Limb (tissue), 2 donors: Measurements from ENCODE around the gene MITF.
A peak's percentile ranks its signal among the peaks of the same experiment; 100 is the strongest.

ENCODE experiments used
- DNase-seq, 2 donors: peaks; one replicate each; pipeline ENCODE4 v3.0.0-alpha.2; 2016; ENCODE audit errors: extremely low spot score in 2 of 2

The MITF gene, protein sequence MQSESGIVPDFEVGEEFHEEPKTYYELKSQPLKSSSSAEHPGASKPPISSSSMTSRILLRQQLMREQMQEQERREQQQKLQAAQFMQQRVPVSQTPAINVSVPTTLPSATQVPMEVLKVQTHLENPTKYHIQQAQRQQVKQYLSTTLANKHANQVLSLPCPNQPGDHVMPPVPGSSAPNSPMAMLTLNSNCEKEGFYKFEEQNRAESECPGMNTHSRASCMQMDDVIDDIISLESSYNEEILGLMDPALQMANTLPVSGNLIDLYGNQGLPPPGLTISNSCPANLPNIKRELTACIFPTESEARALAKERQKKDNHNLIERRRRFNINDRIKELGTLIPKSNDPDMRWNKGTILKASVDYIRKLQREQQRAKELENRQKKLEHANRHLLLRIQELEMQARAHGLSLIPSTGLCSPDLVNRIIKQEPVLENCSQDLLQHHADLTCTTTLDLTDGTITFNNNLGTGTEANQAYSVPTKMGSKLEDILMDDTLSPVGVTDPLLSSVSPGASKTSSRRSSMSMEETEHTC

DNA sequence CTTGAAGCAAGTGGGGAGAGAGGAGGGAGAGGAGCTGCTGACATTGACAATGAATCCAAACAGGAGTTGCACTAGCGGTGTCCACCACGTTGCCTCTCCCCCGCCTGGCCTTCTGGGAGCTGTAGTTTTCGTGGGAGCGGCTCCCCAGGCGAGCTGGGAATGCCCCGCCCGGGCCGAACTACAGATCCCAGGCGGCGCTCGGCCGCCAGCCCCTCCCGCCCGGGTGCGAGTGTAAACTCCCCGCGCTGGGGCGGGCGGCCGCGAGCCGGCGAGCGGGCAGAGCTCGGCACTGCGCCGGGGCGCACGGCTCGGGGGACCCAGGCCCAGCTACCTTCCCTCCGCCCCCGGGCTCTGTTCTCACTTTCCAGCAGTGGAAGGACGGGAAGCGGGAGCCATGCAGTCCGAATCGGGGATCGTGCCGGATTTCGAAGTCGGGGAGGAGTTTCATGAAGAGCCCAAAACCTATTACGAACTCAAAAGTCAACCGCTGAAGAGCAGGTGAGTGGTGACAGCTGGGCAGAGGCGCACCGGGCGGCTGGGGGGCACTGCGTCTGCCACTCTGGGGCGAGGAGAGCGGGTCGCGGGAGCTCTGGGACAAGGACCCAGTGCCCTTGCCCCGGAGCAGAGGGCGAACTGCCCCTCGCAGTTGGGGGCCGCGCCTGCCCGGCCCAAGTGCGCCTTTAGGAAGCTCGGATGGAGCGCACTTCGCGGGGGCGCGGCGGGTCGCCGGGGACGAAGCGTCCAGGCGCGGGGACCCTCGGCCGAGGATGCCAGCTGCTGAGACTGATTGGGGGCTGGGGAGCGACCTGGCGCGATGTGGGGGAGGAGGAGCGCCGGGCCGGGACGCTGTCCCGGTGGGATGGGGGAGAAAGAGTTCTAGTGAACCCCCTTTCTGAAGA, at the start of gene MITF:
Gene MITF, plus strand, starts transcription at position 261 of the 899 bp plus-strand sequence. Its CDS starts 134 bp downstream, at position 395.
- peak; percentile 93 to 94 for DNase-seq

DNA sequence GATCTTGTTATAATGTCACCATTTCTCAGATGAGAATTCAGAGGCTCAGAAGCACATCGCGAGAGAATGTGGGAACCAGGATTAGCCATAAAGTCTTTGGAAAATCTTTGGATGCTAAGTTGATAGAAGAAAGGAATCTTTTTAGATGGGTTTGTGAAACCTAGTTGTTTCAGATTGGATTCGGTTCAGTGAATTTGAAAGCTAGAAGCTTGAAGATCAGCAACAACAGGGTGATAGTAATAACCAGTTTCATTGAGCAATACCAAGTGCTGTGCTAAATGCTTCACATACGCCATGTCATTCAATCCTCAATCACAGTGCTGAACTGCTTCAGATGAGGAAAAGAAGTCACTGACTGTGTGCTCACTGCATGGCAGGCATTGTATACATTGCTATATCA, 47.4 kb upstream of the MITF start:
- DNase-seq, result no peak

DNA sequence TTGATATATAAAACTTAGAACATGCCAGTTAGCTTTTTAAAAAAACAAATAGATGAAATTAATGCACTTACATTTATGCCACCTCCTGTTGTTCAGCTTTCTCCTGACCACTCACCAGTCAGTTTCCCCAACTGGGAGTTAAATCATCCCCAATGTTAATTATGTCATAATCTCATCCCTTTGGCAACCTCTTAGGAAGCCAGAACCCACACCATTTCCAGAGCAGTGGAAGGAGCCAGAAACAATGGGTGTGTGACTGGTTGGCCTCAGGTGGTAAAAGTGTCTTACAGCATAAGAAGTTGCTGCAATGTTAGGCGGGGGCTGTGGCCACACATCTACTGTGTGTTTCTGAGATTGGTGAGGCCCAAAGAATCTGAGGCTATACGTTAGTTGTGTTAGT, 46.5 kb upstream of the MITF start:
- DNase-seq, result no peak

DNA sequence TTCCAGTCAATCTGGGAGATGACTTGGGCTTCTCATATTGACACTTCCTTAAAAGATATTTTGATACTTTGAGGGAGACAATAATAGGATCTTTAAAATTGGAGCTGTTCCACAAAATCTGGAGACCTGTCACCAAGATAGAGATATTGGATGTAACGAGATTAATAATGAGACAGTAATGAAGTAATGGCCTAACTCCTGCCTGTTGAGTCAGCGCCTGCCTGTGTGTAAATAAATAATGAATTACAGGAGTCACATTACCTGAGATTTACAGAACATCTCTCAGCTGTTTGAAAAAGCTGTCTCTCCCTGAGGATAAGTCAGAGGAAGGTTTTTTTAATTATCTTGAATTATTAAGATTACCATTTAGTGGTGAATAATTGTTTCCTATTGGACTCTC, 43.8 kb upstream of the MITF start:
- no peak for DNase-seq

DNA sequence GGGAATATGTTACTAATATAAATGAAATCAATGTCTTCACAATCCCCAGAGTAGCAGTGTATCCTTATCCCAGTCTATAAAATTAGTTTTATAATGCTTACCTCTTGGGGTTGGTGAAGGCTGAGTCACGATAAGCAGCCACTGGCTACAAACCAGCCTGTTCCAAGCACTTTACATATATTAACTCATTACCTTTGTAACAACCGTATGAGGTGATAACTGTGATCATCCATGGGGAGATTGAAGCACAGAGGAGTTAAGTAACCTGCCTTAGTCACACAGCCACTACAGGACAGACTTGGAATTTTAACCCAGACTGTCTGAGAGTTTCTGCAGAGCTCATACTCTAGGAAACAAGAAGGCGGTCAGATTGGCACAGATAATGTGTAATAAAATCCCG, 43.3 kb upstream of the MITF start:
- DNase-seq, result no peak

DNA sequence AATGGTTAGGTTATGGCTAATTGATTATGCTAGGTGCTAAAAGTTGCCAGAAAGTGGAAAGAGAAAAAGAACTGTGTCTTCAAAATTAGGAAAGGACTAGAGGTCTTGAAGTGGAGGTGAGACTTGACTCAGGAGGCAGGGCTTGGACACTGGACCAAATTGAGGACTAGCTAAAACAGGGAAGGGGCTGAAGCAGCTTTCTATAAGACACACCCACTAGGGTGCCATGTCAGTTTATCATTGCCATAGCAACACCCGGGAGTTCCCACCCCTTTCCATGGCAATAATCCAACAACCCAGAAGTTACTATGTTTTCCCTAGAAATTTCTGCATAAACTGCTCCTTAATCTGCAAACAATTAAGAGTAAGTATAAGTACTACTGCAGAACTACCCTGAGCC, 42.9 kb upstream of the MITF start:
- DNase-seq, result no peak

DNA sequence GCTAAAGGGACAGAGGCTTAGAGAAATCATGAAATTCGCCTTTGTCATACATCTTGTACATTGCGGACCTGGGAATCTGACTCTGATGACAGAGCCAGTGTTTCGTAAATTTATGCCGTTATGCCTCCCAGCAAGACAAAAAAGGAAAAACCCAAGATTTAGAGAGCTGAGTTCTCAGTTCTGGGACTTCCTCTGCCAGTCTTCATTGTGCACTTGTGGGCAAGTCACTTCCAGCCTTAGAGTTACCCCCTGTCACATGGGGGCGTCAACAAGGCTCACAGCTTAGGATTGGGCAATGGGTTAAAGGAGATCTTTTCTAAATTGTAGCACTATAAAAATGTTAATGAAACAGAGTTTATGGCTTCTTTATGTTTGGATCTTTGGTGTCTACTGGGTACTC, 41.9 kb upstream of the MITF start:
- DNase-seq, result no peak

DNA sequence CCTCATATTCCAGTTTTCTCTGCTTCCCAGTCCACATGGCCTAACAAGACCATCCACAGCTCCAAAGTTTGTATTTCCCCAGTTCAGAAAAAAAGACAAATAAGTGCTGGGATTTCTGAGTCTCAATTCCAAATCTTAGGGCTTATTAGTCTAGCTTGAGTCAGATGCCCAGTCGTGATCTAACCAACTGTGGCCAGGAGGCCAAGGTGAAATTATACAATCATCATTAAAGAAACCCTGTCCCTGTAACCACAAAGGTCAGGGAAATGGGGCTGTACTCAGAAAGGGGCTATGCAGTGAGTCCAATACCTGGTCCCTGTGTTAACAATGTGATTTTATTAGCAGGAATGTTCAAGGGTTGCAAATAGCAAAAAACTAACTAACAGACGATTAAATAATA, 40.5 kb upstream of the MITF start:
- no peak for DNase-seq

DNA sequence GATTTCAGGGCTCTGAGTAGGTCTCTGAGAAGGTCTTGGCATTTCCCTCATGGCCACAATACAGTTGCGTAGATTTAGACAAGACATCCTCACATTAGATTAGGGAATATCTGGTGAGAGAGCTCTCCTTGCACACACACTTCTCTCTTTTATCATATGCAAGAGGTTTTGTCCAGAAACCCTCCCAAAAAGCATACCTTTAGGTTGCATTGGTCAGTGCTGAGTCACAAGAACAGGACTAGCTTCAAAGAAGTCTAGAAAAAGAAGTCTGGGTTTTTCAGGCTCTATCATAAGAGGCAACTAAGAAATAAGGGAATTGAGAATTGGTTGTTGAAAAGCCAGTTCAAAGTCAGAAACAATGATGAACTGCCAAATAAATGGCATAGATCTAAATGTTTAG, 40.1 kb upstream of the MITF start:
- no peak for DNase-seq

DNA sequence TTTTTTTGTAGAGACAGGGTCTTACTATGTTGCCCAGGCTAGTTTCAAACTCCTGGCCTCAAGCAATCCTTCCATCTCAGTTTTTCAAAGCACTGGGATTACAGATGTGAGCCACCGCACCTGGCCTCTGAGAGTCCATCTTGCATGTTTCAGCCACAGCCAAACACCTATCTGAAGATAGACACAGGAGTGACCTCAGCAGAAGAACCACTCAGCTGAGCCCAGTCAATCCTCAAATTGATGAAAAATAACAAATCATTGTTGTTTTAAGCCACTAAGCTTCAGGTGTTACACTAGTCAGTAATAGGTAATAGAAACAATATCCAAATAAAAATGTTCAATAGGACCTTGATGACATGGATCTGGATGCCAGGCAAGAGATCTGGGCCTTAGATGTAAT, 38.3 kb upstream of the MITF start:
- DNase-seq, result no peak

DNA sequence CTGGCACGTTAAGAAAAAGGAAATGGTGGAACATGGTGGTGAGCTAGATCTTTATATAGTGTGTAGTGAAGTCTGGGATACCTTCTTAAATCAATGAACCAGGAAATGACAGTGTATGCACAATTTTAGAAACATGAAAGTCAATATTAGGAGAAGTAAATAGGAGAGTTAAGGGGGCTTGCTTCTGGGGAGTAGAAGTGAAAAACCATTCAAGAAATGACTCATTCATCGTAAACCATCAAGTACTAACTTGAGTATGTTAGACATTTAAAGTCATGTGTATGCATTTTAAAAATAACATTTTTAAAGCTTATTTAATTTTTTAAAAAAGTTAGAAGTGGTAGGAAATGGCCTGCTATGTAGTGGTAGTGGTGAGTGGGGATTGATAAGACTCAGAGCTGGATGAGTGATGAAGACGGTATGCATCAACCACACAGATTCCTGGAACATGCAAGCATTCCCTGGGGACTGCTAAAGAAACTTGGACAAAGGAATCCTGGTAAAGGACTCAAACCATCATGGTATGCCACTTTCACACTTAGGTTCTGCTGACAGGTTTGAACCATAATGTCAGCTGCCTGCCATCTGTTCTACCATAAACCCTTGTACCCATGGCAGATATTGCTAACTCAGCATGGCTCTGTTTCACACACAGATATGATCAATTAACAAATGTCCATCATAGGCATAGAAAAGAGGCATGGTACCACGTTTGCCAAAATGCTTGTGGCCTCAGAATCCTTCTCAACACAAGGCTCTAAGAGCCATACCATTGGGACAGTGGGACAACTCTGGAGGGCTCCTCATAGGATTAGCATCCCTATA, 28.9 kb upstream of the MITF start:
- DNase-seq, result no peak

DNA sequence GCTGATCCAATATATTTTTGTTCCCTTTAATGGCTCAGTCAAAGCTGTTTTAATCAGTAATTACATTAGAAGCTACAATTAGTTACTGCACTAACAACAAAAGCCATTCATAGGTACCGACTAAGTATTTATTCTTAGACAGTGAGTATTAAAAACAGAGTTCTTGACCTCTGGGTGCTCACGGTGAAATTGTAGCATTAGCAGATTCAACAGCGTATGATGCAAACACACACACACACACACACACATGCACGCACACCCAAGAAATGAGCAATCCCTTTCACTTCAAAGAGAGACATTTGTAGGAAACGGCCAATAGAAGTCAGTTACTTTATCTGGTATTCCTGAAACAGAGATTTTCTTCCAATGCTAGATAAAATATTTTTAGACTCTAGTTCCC, 27.0 kb upstream of the MITF start:
- no peak for DNase-seq

DNA sequence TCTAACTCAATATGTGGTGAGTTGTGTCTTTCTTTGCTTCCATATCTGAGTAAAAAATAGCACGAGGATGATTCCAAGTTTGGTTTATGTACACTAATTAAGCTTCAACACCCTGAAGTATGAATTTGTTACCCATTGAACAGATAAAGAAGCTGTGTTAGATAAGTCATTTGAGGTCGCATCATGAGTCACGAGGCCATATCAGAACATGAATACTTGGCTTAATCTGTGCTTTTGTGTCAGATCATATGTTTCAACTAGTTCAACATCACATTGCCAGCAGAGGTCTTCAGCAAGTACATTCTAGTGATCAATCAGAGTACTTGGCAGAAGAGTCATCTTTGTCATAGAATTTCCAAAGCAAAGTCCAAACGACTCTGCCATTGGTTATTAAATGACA, 26.3 kb upstream of the MITF start:
- no peak for DNase-seq

DNA sequence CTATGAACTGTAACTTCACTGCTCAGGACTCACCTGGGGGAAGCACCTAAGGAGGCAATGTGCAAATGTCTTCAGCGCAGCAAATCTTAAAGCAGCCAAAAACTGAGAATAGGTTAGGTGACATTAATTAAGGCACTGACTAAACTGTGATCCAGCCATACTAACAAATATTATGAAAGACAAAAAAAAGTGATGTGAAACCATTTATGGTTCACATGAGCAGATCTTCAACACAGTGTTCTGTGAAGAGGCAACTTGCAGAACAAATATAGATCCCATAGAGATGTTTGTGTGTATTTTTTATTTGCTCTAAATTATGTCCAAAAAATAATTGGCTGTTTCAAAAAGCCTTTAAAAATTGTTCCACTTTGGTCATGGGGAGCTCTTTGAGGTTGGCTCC, 24.1 kb upstream of the MITF start:
- DNase-seq, result no peak

DNA sequence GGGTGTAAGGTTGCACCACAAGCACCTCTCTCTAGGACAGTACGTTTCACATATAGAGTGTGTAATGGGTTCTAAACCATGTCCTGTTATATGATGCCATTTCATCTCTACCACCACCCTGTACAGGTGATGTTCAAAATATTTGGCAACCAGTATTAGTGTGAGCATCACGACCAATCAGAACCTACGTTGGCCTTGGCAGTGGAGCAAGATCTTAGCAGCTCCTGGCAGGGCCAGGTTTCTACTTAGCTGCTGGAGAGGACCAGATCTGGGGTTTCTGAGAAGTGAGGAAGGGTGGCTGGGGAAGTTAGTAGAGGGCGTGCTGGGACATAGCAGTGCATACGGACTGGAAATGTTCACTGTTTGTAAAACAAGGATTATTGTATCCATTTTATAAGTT, 23.1 kb upstream of the MITF start:
- DNase-seq, result no peak

DNA sequence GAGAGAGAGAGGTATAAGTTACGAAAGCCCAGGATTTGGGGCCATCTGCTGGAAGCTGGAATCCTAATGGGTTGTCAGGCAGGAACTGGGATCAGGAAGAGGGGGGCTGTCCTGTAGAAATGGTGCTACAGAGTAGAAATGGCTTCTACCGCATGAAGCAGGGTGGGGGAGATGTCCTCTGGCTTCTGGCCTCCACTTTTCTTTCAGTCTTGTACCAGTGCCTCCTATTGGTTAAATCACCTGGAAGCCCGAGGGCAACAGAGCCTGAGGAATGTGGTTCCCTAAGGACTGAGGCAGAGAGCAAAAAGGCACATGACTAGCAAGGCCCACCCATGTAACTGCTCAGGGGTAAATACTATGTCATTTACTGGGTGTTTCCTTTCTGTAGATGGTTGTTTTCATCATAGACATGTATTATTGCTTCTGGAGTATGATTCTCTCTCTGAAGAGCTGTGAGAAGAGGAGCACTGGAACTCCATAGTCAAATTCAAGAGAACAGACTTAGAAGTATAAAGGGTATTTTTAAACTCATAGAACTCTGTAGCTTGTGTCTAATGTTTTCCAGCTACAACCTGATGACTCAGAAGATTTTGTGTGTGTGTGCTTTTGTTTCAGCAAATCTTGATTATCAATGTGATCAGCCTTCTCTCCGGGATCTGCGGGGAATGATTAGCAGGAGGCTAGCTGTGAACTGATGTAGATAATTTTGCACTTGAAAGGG, 20.2 kb upstream of the MITF start:
- DNase-seq, result no peak

DNA sequence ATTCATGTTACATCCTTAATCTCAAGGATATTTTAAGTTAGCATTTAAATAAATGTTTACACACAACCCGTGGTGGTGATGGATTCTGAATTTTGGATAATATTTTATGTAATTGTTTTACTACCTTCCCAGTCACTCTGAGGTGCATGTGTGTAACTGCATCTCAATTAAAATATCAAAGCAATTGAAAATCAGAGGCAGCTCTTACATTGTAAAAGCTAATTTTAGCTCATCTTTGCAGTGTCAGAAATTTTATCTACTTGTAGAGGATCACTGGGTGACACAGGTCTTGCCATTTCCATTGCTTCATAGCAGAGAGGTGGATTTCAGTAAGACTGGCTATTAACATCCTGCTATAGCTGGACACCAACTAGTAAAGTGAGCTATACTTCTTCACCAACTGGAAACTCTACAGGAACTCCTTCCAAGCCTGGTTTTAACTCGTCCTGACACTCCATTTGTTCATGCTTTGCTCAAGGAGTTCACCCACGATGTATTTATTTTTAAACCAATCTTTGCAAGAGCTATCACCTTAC, 19.6 kb upstream of the MITF start:
- no peak for DNase-seq

DNA sequence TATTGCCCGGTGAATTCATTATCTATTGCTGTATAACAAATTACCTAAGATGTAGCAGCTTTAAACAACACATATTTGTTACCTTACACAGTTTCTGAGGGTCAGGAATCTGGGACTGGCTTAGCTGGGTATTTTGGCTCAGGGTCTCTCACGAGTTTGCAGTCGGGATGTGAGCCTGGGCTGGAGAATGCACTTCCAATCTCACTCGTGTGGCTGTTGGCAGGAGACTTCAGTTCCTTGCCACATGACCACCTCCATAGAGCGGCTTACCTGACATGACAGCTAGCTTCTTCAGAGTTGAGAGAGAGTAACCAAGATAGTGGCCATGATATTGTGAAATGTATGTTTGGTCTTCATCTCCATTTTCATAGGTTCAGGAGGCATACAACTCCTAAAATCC, 18.4 kb upstream of the MITF start:
- DNase-seq, result no peak

DNA sequence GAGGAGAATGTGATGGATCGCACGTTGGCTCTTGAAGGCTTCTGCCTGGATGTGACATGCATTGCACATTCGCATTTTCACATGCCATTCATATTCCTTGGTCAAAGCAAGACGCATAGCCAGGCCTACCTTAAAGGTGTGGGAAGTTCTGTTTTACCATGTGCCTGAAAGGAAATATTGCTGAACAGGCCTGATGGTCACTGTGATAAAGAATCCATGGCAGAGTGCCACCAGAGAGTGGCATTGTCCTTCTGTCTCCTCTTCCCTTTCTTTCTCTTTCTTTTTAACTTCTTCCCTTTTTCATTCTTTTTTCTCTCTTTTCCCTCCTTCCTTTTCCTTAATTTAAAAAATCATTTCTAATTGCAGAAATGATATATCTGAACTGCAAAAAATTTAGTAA, 15.9 kb upstream of the MITF start:
- no peak for DNase-seq

DNA sequence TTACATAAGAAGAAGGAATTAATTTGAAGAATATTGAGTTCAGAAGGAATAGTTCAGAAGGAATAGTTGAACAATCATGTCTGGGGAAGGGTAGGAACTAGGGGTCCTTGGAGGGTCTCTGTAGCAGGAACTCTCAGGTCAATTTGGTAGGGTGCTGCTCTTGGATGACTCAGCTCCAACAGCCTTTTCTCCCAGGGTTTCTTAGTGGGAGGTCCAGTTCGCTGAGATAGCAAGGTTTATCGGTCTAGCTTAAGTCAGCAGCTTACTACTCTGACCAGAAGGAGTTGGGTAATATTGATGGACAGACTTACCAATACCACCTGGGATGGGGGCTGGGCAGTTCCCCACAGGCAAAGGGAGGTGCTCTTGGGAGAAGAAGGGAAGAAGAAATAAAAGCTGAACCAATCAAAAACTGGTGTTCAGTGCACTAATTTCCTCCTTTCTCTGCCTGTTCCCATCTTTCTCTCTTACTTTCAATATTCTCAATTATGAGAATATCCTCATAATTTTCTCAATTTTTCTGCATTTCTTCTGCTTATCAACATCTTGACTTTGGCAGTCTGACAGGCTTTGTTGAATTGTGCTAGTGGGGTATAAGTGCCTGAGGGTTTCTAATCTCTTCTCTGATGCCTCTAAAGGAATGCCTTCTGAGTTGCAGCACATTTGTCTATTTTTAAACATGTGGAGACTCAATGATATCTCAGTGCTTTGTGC, 14.4 kb upstream of the MITF start:
- DNase-seq, result no peak
